ENCODE measurements around the gene NCL.

Gene NCL

GRCh38 chr2:231463698-231464575 is at the start of gene NCL:
NCL (minus strand) TSS chr2:231464484; CDS start chr2:231464353, 131 bp downstream.
- TF ChIP-seq CTCF (IDR thresholded peaks at IDR 0.05; ENCODE audit: insufficient read depth, missing control alignments) = no peak
- no peak for FAIRE-seq
- DNase-seq (ENCODE audit: insufficient read length, low spot score) = peak; percentile 93

- DNase-seq (ENCODE audit: insufficient read length, low spot score) (no peak), FAIRE-seq (no peak)
- no peak for TF ChIP-seq CTCF (IDR thresholded peaks at IDR 0.05; ENCODE audit: insufficient read depth, missing control alignments)
Measured at GRCh38 chr2:231513746-231514224, 49.5 kb upstream of the NCL start.

- DNase-seq (ENCODE audit: insufficient read length, low spot score) = no peak
- TF ChIP-seq CTCF (IDR thresholded peaks at IDR 0.05; ENCODE audit: insufficient read depth, missing control alignments) = no peak
- no peak for FAIRE-seq
Measured at GRCh38 chr2:231512222-231512621, 47.9 kb upstream of the NCL start.

GRCh38 chr2:231503766-231504165 is 39.5 kb upstream of the NCL start:
- no peak for DNase-seq (ENCODE audit: insufficient read length, low spot score)
- no peak for TF ChIP-seq CTCF (IDR thresholded peaks at IDR 0.05; ENCODE audit: insufficient read depth, missing control alignments)
- FAIRE-seq = no peak

GRCh38 chr2:231502596-231502995 is 38.3 kb upstream of the NCL start:
- no peak for FAIRE-seq
- no peak for DNase-seq (ENCODE audit: insufficient read length, low spot score)
- no peak for TF ChIP-seq CTCF (IDR thresholded peaks at IDR 0.05; ENCODE audit: insufficient read depth, missing control alignments)

GRCh38 chr2:231497651-231498050 is 33.4 kb upstream of the NCL start:
- no peak for TF ChIP-seq CTCF (IDR thresholded peaks at IDR 0.05; ENCODE audit: insufficient read depth, missing control alignments)
- no peak for FAIRE-seq

GRCh38 chr2:231494669-231495068 is 30.4 kb upstream of the NCL start:
- TF ChIP-seq CTCF (IDR thresholded peaks at IDR 0.05; ENCODE audit: insufficient read depth, missing control alignments) = no peak
- no peak for DNase-seq (ENCODE audit: insufficient read length, low spot score)
- FAIRE-seq = no peak

More at GRCh38 chr2:231497651-231498050, 33.4 kb upstream of the NCL start:
- DNase-seq (ENCODE audit: insufficient read length, low spot score) = no peak
